ENCODE measurements around the gene FAM50B. TPM values are rescaled to one million over a fixed set of nuclear protein-coding genes. Genes with fewer than 3 reads are reported as not detected.
A peak's percentile ranks its signal among the peaks of the same experiment; 100 is the strongest.

The FAM50B gene
- total and polyA plus RNA-seq, 2 of the 13 experiments (the other 11 are each of a cell fraction or from before 2014, with no cell fraction given): 0.05 TPM; not detected in 1

DNA sequence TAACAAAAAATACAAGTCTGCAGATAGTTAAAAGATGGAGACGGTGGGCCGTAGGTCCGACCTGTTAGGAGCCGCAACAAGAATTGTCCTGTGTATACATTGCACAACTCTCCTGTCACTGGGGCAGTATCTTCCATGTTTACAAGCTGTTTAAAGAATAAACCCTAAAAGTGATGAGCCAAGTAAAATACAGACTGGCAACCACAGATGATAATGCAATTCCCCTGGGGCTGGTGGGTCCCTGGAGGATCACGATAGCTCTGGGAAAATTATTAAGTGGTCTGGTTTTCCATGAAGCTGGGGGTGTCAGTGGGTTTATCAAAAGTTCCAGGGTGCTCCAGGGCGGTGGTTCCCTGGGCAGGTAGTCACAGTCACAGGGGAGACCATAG, 8.1 kb upstream of the FAM50B start (continued):
- peak; percentile 87 for TF ChIP-seq HNF1A (IDR thresholded peaks at IDR 0.05; ENCODE audit: low read depth)
- TF ChIP-seq HNF1A (CRISPR knock-in tag; IDR thresholded peaks at IDR 0.05; ENCODE audit: borderline replicate concordance): peak; percentile 56; the same call in 1 of the 2 replicates
- TF ChIP-seq ARID2 (CRISPR knock-in tag; IDR thresholded peaks at IDR 0.05; ENCODE audit: borderline replicate concordance): no peak
- TF ChIP-seq AGO2 (optimal IDR thresholded peaks at IDR 0.05; ENCODE audit: low read depth, low read length): no peak
- no peak; the same call in 1 of the 2 replicates for TF ChIP-seq SPEN (CRISPR knock-in tag; IDR thresholded peaks at IDR 0.05; ENCODE audit: low read depth)
- no peak for TF ChIP-seq ZNF547 (CRISPR knock-in tag; IDR thresholded peaks at IDR 0.05)
- TF ChIP-seq YY1 (IDR thresholded peaks at IDR 0.05; ENCODE audit: insufficient read depth, insufficient replicate concordance, low read depth, low read length): peak; percentile 75
- no peak for TF ChIP-seq ZNF446 (CRISPR knock-in tag; IDR thresholded peaks at IDR 0.05)
- TF ChIP-seq ZNF33A (CRISPR knock-in tag; IDR thresholded peaks at IDR 0.05; ENCODE audit: borderline replicate concordance): no peak
- TF ChIP-seq ZNF296 (CRISPR knock-in tag; conservative IDR thresholded peaks at IDR 0.05): no peak
- no peak for TF ChIP-seq ZNF124 (CRISPR knock-in tag; IDR thresholded peaks at IDR 0.05)
- no peak for TF ChIP-seq HDAC6 (IDR thresholded peaks at IDR 0.05; ENCODE audit: low read depth, low read length)
- no peak for TF ChIP-seq TRIM22 (IDR thresholded peaks at IDR 0.05)
- no peak for TF ChIP-seq ZBTB7A (CRISPR knock-in tag; IDR thresholded peaks at IDR 0.05)
- TF ChIP-seq, protein P1, sequence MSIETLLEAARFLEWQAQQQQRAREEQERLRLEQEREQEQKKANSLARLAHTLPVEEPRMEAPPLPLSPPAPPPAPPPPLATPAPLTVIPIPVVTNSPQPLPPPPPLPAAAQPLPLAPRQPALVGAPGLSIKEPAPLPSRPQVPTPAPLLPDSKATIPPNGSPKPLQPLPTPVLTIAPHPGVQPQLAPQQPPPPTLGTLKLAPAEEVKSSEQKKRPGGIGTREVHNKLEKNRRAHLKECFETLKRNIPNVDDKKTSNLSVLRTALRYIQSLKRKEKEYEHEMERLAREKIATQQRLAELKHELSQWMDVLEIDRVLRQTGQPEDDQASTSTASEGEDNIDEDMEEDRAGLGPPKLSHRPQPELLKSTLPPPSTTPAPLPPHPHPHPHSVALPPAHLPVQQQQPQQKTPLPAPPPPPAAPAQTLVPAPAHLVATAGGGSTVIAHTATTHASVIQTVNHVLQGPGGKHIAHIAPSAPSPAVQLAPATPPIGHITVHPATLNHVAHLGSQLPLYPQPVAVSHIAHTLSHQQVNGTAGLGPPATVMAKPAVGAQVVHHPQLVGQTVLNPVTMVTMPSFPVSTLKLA (IDR thresholded peaks at IDR 0.05): no peak
- TF ChIP-seq ZBTB4 (CRISPR knock-in tag; IDR thresholded peaks at IDR 0.05; ENCODE audit: borderline replicate concordance): no peak
- no peak for TF ChIP-seq ZNF672 (CRISPR knock-in tag; IDR thresholded peaks at IDR 0.05)
- TF ChIP-seq ZNF800 (CRISPR knock-in tag; IDR thresholded peaks at IDR 0.05): no peak

Measured in HepG2 (cell line).